Stimulated activated naive B cell treated with anti-CD40 and anti-IgM and Interleukin-4, amounts not matched to agents 10 μg/mL and 1 μg/mL and 100 μg/mL, for 72 hours (primary cell): ENCODE measurements around the gene BICDL2.
"Not testable (repeated sequence)": the region's sequence is repeated elsewhere in the genome, so short reads cannot be mapped to it uniquely, and the experiment has no call there.

Experiments
- ATAC-seq, 2 donors: fragments of 150-1000 bp; cut with Tn5 transposase; replicated peaks; 2 replicates each; pipeline ENCODE4 v1.10.0; 2021; ENCODE audit warnings: moderate library complexity in 1 of 2
- DNase-seq: peaks from one replicate; pipeline ENCODE4 v3.0.0; 2021
- H3K27ac Mint-ChIP-seq: one replicate; pipeline ENCODE4 v1.8.0; 2022; ENCODE audit warnings: mild to moderate bottlenecking, mixed read lengths
- H3K27me3 Mint-ChIP-seq, 2 donors: one replicate each; pipeline ENCODE4 v1.8.0; 2022; ENCODE audit warnings: mixed read lengths in 2 of 2
- H3K36me3 Mint-ChIP-seq, 2 donors: one replicate each; pipeline ENCODE4 v1.8.0; 2022; ENCODE audit warnings: mixed read lengths in 2 of 2, mild to moderate bottlenecking in 1 of 2
- H3K4me1 Mint-ChIP-seq, 2 donors: one replicate each; pipeline ENCODE4 v1.8.0; 2022; ENCODE audit warnings: mixed read lengths in 2 of 2, mild to moderate bottlenecking in 1 of 2
- H3K4me3 Mint-ChIP-seq, 2 donors: one replicate each; pipeline ENCODE4 v1.8.0; 2022; ENCODE audit warnings: mild to moderate bottlenecking in 2 of 2, mixed read lengths in 2 of 2, moderate library complexity in 1 of 2
- H3K9me3 Mint-ChIP-seq, 2 donors: one replicate each; pipeline ENCODE4 v1.8.0; 2022; ENCODE audit warnings: mixed read lengths in 2 of 2, mild to moderate bottlenecking in 1 of 2

The BICDL2 gene, protein sequence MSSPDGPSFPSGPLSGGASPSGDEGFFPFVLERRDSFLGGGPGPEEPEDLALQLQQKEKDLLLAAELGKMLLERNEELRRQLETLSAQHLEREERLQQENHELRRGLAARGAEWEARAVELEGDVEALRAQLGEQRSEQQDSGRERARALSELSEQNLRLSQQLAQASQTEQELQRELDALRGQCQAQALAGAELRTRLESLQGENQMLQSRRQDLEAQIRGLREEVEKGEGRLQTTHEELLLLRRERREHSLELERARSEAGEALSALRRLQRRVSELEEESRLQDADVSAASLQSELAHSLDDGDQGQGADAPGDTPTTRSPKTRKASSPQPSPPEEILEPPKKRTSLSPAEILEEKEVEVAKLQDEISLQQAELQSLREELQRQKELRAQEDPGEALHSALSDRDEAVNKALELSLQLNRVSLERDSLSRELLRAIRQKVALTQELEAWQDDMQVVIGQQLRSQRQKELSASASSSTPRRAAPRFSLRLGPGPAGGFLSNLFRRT

DNA sequence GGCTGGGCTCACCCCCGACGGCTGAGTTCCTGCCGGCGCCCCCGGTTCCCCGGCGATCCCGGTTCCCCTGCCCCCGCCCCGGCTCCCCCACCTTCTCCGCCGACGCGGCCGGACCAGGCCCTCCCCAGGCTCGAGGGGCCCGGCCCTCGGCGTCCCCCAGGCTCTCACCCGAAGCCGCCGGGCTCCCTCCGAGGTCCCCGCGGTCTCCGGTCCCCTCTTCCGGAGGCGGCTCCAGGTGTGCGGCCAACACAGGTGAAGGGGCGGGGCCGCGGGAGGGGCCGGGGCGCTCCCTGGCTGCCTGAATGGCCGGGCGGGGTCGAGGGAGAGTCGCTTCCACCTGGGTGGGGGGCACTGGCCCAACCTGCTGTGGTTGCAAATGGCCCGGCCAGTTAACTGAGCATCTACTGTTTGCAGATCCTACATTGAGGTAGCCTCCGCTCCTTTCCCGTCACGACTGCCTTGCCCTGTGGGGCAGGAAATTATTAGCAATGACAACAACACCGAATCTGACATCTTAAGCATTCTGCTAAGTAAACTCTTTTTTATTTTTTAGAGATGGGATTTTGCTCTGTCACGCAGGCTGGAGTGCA is at the start of gene BICDL2:
Gene BICDL2 (minus strand): TSS at position 219 of the 590 bp plus-strand sequence. CDS start 1,448 bp downstream, outside the sequence.
- Mint-ChIP-seq H3K4me1 (peaks cover 9 to 21% of the 10 kb centered on the region in 2 donors), H3K4me3 (peak within 1 kb of the TSS; percentile 29 to 66), H3K27me3 (peaks cover 68 to 85% of the 10 kb centered on the region in 2 donors), H3K27ac (peak within 1 kb of the TSS; percentile 56), H3K9me3 (no peaks in the 10 kb centered on the region), H3K36me3 (peaks cover 1 to 4% of the 10 kb centered on the region in 2 donors)
- DNase-seq (no peak), ATAC-seq (no peak)

DNA sequence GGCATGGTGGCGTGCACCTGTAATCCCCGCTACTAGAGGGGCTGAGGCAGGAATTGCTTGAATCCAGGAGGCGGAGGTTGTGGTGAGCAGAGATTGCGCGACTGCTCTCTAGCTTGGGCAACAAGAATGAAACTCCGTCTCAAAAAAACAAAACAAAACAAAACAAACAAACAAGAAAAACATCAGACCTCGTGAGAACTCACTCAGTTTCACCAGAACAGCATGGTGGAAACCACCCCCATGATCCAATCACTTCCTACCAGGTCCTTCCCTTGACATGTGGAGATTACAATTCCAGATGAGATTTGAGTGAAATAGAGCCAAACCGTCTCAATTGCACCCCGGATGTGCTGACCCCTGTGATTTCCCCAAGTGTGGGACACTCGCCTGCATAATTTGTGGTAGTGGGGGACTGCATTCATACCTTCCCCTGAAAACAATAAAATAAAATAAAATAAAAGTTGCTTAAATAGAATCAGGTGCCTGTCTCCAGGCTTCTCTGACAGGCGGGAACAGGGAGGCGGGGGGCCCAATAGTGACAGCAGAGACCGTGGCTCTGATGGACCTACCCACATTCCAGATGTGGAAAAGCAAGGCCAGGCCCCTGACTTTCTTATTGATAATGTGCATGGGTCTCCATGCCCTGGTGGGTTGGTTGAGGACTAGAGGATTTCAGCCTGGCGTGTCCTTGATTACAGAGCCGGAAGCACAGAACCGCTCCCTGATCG is 49.3 kb upstream of the BICDL2 start:
- no peak for ATAC-seq
- no peaks in the 10 kb centered on the region for H3K9me3 Mint-ChIP-seq
- H3K4me1 Mint-ChIP-seq = peaks cover 3 to 8% of the 10 kb centered on the region in 2 donors
- H3K27me3 Mint-ChIP-seq = peaks cover 15 to 18% of the 10 kb centered on the region in 2 donors
- no peaks in the 10 kb centered on the region for H3K36me3 Mint-ChIP-seq
- DNase-seq = no peak
- H3K27ac Mint-ChIP-seq = no peak overlapping the region
- no peak overlapping the region for H3K4me3 Mint-ChIP-seq

DNA sequence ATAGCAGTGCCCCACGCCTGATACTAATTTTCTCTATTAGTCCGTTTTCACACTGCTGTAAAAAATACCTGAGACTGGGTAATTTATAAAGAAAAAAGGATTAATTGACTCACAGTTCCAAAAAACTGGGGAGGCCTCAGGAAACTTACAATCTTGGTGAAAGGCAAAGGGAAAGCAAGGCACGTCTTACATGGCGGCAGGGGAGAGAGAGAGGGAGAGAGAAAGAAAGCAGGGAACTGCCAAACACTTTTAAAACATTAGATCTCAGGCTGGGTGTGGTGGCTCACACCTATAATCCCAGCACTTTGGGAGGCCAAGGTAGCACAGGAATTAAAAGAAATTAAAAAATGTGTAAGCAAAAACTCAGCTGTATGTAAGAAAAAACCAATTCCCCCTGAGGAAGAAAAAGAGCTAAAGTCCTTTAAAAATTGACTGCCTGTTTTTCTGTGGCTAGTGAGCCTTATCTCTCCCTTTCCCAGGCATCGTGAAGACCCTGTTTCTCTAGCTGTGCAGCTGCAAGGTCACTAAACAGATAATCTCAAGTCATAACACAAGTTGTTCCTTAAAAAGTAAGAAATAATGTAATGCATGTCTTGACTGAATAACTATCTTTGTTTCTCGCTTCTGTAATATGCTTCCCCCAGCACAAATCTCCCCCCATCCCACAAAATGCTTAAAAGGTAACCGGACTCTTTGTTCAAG is 48.4 kb upstream of the BICDL2 start:
- DNase-seq = no peak
- H3K27me3 Mint-ChIP-seq = peaks cover 15 to 18% of the 10 kb centered on the region in 2 donors
- H3K36me3 Mint-ChIP-seq = no peaks in the 10 kb centered on the region
- ATAC-seq = no peak
- no peak overlapping the region for H3K4me3 Mint-ChIP-seq
- H3K4me1 Mint-ChIP-seq = peaks cover 3 to 8% of the 10 kb centered on the region in 2 donors
- H3K9me3 Mint-ChIP-seq = no peaks in the 10 kb centered on the region
- H3K27ac Mint-ChIP-seq = peak overlapping the region; percentile 47

DNA sequence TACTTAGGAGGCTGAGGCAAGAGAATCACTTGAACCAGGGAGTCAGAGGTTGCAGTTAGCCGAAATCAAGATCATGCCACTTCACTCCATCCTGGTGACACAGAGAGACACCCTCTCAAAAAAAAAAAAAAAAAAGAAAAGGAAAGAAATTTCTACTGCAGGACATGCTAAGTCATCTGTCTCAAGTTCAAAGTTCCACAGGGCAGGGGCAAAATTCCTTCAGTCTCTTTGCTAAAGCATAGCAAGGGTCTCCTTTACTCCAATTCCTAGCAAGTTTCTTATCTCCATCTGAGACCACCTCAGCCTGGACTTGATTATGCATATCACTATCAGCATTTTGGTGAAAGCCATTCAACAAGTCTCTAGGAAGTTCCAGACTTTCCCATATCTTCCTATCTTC is 47.7 kb upstream of the BICDL2 start:
- Mint-ChIP-seq H3K27ac (no peak overlapping the region), H3K4me1 (peaks cover 3 to 8% of the 10 kb centered on the region in 2 donors), H3K4me3 (no peak overlapping the region), H3K9me3 (no peaks in the 10 kb centered on the region), H3K27me3 (peaks cover 15 to 18% of the 10 kb centered on the region in 2 donors), H3K36me3 (no peaks in the 10 kb centered on the region)
- DNase-seq (no peak), ATAC-seq (no peak)

DNA sequence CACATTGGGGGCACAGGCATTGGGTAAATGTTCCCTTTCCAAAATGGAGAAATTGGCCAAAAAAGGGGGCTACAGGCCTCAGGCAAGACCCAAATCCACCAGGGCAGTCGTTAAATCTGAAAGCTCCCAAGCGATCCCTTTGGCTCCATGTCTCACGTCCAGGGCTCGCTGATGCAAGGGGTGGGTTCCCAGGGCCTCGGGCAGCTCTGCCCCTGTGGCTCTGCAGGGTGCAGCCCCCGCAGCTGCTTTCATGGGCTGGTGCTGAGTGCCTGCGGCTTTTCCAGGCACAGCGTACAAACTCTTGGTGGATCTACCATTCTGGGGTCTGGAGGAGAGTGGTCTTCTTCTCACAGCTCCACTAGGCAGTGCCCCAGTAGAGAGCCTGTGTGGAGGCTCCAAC is 46.7 kb upstream of the BICDL2 start:
- H3K4me3 Mint-ChIP-seq, ATAC-seq, H3K9me3 Mint-ChIP-seq, H3K36me3 Mint-ChIP-seq, DNase-seq, H3K4me1 Mint-ChIP-seq, H3K27ac Mint-ChIP-seq: not testable (repeated sequence)
- H3K27me3 Mint-ChIP-seq = peaks cover 11 to 12% of the 10 kb centered on the region in 2 donors

DNA sequence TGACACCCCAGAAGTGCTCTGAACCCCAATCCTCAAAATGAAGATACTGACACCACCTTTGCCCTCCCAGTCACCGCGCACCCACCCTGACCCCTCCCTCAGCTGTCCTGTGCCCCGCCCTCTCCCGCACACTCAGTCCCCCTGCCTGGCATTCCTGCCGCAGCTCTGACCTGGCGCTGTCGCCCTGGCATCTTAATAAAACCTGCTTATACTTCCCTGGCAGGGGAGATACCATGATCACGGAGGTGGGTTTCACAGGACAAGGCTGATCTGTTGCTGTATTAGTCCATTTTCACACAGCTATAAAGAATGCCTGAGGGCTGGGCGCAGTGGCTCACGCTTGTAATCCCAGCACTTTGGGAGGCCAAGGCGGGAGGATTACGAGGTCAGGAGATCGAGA is 45.2 kb upstream of the BICDL2 start:
- not testable (repeated sequence) for DNase-seq, H3K4me3 Mint-ChIP-seq, H3K27me3 Mint-ChIP-seq, ATAC-seq, H3K9me3 Mint-ChIP-seq, H3K36me3 Mint-ChIP-seq, H3K4me1 Mint-ChIP-seq, H3K27ac Mint-ChIP-seq

DNA sequence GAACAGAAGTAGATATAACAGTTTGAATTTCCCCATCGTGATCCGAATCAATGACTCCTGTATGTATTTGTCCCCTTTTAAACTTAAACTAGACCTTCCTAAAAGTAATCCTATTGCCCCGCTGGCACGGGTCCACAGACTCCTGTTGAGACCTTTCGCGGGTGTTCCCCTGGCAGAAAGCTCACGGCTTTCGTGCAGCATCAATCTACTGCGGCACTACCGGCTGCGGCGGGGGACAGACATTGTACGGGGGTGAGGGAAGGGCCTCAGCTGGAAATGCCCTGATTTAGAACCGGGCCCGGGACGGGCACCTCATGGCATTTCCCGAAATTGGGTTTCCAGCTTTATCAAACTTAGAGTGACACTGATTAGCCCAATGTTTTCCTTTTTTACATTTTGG is 43.3 kb upstream of the BICDL2 start:
- Mint-ChIP-seq H3K27ac (no peak overlapping the region), H3K4me1 (peaks cover 8 to 13% of the 10 kb centered on the region in 2 donors), H3K9me3 (no peaks in the 10 kb centered on the region), H3K36me3 (no peaks in the 10 kb centered on the region), H3K27me3 (no peaks in the 10 kb centered on the region), H3K4me3 (no peak overlapping the region)
- ATAC-seq (no peak), DNase-seq (no peak)

DNA sequence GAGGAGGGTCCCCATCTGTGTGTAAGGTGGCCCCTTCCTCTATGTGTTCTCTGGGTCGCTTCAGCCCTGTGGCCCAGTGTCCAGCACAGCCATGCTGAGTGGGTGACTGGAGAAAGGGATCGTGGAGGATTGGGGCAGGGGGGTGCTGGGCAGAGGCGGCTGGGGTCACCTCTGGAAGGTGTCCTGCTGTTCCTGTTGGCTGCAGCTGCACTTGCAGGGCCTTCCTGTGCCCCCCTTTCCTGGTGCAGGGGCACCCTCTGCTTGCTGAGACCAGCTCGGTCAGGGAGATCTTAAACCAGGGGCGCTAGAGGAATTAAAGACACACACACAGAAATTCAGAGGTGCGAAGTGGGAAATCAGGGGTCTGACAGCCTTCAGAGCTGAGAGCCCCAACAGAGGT is 39.8 kb upstream of the BICDL2 start:
- H3K36me3 Mint-ChIP-seq = no peaks in the 10 kb centered on the region
- H3K27me3 Mint-ChIP-seq = peaks cover 8 to 9% of the 10 kb centered on the region in 2 donors
- DNase-seq (no peak), ATAC-seq (no peak)
- no peak overlapping the region for H3K27ac Mint-ChIP-seq
- H3K9me3 Mint-ChIP-seq = no peaks in the 10 kb centered on the region
- no peak overlapping the region for H3K4me3 Mint-ChIP-seq
- H3K4me1 Mint-ChIP-seq = peaks cover 24 to 41% of the 10 kb centered on the region in 2 donors

DNA sequence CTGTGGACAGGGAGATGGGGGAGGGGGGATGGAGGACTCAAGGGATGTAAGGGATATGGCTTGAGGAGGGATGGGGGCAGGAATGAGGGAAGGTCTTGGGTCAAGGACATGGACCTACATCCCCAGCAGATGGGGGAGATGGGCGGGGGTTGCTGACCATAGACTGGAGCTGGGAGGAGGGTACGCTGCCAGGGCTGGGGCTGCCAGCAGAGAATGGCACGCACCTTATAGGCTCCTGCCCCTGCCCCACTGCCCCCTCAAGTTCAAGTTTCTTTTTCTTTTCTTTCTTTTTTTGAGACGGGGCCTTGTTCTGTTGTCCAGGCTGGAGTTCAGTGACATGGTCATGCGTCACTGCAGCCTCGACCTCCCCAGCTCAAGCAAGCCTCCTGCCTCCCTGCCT is 39.2 kb upstream of the BICDL2 start:
- H3K9me3 Mint-ChIP-seq, H3K4me3 Mint-ChIP-seq, H3K27ac Mint-ChIP-seq, DNase-seq, ATAC-seq, H3K27me3 Mint-ChIP-seq, H3K36me3 Mint-ChIP-seq: not testable (repeated sequence)
- peaks cover 24 to 42% of the 10 kb centered on the region in 2 donors for H3K4me1 Mint-ChIP-seq

DNA sequence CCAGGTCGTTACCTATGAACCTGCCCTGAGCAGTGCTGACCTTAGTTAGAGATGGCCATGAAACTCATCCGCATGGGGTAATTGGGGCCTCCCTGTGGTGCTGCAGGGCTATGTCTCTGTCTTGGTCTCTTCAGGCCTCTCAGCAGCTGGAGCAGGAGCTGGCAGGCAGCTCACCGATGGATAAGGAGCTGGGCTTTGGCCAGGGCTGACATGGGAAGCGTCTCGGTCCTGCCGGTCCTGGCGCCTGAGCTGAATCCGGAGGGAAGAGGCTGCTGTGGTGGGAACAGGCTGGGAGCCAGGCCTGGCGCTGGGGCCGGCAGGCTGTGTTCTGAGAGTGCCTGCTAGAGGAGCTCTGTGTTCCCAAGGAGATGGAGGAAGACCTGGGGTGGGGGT is 38.8 kb upstream of the BICDL2 start:
- ATAC-seq = peak; percentile 22 to 40

DNA sequence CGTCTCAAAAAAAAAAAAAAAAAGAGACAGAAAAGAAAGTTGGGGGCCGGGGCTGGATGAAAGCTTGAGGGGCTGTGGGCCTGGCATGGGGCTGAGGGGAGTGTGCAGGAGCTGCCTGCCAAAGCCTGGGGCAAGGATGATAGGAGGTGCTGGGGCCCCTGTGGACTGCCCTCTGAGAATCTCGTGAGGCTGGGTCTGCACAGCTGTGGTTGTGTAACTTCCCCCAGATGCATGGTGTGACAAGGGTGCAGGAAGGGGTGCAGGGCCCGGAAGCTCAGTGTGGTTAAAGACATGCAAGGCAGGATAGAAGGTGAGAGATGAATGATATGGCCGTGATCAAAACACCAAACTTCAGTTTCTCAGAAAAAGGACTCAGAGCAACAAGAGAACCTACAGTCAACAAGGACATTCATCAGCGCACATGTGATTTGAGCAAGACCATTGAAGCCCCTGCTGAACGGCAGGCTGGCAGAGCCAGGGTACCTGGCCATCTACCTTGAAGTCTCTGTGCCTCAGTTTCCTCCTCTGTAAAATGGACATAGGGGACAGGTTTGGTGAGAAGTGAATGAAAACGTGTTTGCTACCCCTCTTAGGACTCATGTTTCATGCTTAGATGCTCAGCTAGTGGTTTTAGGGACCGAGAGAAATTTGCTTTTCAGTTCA is 38.2 kb upstream of the BICDL2 start:
- peak; percentile 95 to 97 for ATAC-seq
- DNase-seq = peak; percentile 41
- Mint-ChIP-seq H3K4me3 (peak overlapping the region; percentile 42 to 59), H3K27me3 (peaks cover 8 to 9% of the 10 kb centered on the region in 2 donors), H3K4me1 (peaks cover 24 to 42% of the 10 kb centered on the region in 2 donors), H3K36me3 (no peaks in the 10 kb centered on the region), H3K27ac (peak overlapping the region; percentile 81), H3K9me3 (no peaks in the 10 kb centered on the region)

More for the DNA sequence above, 38.8 kb upstream of the BICDL2 start:
- Mint-ChIP-seq H3K27me3 (peaks cover 8 to 9% of the 10 kb centered on the region in 2 donors), H3K4me3 (no peak overlapping the region), H3K9me3 (no peaks in the 10 kb centered on the region), H3K4me1 (peaks cover 24 to 42% of the 10 kb centered on the region in 2 donors), H3K36me3 (no peaks in the 10 kb centered on the region), H3K27ac (peak overlapping the region; percentile 43)
- no peak for DNase-seq

DNA sequence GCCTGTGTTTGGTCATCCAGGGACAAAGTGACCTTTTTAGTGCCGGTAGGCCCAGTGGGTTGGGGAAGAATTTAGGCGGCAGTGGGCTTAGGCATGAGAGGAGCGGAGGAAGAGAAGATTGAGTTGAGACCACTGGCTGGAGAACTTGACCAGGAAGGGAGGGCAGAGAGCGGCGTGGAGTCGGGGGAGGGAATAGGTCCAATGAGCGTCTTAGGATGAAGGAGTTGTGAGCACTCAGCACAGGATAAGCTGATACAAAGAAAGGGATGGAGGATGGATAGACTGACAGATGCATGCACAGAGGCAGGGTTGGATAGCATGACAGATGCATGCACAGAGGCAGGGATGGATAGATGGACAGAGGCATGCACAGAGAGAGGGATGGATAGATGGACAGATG is 36.7 kb upstream of the BICDL2 start:
- Mint-ChIP-seq H3K27ac (no peak overlapping the region), H3K36me3 (no peaks in the 10 kb centered on the region), H3K4me3 (no peak overlapping the region), H3K9me3 (no peaks in the 10 kb centered on the region), H3K4me1 (peaks cover 24 to 42% of the 10 kb centered on the region in 2 donors), H3K27me3 (peaks cover 8 to 9% of the 10 kb centered on the region in 2 donors)
- ATAC-seq = no peak
- no peak for DNase-seq

DNA sequence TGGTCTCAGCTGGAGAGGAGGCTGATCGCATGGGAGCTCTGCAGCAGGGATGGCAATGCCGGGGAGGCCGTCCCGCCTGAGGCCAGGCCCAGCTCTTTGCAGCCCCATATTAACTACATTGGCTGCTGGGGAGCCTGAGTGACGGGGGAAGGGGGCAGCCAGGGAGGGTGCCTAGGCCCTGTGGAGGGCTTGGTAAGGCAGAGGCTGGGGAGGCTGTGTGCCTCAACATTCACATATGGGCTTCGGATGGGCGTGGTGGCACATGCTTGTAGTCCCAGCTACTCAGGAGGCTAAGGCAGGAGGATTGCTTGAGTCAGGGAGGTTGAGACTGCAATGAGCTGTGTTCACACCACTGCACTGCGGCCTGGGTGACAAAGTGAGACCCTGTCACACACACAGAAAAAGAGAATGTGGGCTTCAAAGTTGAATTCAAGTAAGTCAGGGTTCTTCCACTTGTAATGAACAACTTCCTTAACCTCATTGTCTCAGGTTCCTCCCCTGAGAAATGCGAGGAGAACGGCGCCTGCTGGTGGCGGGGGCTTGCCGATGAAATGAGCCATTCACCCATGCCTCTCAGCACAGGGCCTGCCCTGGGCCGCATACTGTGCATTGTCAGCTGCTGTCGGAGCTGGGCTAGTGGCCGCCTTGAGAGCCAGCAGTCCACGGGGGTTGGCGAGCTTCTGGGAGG is 36.0 kb upstream of the BICDL2 start:
- not testable (repeated sequence) for H3K9me3 Mint-ChIP-seq, H3K4me3 Mint-ChIP-seq, H3K27ac Mint-ChIP-seq, H3K27me3 Mint-ChIP-seq, H3K36me3 Mint-ChIP-seq, DNase-seq
- ATAC-seq = peak in 1 of 2 donors; percentile 21
- H3K4me1 Mint-ChIP-seq = peaks cover 24 to 42% of the 10 kb centered on the region in 2 donors
